ENCODE results near the gene TBC1D22B. TPM values are rescaled to one million over a fixed set of nuclear protein-coding genes. Genes with fewer than 3 reads are reported as not detected.
A peak's percentile ranks its signal among the peaks of the same experiment; 100 is the strongest.

The TBC1D22B gene, protein sequence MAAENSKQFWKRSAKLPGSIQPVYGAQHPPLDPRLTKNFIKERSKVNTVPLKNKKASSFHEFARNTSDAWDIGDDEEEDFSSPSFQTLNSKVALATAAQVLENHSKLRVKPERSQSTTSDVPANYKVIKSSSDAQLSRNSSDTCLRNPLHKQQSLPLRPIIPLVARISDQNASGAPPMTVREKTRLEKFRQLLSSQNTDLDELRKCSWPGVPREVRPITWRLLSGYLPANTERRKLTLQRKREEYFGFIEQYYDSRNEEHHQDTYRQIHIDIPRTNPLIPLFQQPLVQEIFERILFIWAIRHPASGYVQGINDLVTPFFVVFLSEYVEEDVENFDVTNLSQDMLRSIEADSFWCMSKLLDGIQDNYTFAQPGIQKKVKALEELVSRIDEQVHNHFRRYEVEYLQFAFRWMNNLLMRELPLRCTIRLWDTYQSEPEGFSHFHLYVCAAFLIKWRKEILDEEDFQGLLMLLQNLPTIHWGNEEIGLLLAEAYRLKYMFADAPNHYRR
- total RNA-seq = 13.3 TPM
- 1 to 10 TPM; 8.2 to 9.6 (median 8.9) TPM for polyA plus RNA-seq

DNA sequence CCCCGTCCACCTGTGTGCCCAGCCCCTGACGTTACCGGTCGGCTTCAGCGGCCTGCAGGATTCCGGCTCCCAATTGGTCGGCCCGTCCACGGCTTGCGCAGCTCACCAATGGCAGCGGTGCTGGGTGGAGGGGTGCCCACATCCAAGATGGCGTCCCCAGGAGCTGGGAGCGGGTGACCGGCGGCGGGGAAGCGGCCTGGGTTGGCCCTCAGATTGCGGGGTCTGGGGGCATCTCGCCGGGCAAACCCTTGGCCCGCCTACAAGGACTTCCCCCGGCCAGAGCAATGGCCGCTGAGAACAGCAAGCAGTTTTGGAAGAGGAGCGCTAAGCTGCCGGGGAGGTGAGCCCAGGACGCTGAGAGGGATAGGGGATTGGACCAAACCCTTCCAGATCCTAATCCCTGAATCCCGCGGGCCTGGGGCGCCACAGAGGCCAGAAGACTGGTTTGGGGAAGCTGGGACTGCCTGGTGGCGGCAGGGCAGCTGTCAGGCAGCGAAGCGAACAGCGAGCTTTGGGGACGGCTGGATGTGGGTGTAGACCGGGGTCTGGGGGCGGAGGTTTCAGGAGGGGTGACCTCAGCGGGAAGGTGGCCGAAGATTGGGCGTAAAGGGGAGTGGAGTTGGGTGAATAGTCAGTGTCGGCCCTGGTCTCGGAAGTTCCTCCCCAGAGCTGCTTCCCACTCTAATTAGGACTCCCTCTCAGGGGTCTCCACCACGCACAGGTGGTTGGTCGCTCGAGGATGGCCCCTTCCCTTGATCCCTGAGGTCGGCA, at the start of gene TBC1D22B, which contains the start of gene TMEM217:
Gene TBC1D22B, plus strand, starts transcription at position 139 of the 771 bp plus-strand sequence. Its CDS starts 146 bp downstream, at position 285.
Gene TMEM217, minus strand, starts transcription at position 511 of the 771 bp plus-strand sequence. CDS start 39,114 bp downstream, outside the sequence.
- ATAC-seq (ENCODE audit: low read depth in 2 of 2) (peak; percentile 100), DNase-seq (peak; percentile 93 to 97 (median 94))
- H3K9me3 Mint-ChIP-seq = no peaks in the 10 kb centered on the region
- no peaks in the 10 kb centered on the region for H3K27me3 ChIP-seq (ENCODE audit: control insufficient read depth, insufficient read depth, low read length)
- H3K27me3 Mint-ChIP-seq = no peaks in the 10 kb centered on the region
- no peaks in the 10 kb centered on the region for H3K9me3 ChIP-seq (ENCODE audit: control insufficient read depth in 2 of 2, low read length in 2 of 2)
- H3K4me1 Mint-ChIP-seq = peaks cover 19 to 55% (median 39%) of the 10 kb centered on the region in 4 donors
- peak within 1 kb of the TSS; percentile 89 to 96 (median 92) for H3K4me3 Mint-ChIP-seq
- no peaks in the 10 kb centered on the region for H3K36me3 ChIP-seq (ENCODE audit: control insufficient read depth, insufficient read depth, low read length)
- no peaks in the 10 kb centered on the region for H3K36me3 Mint-ChIP-seq
- H3K4me3 ChIP-seq (ENCODE audit: low read depth, low read length) = peak within 1 kb of the TSS; percentile 89
- peak within 1 kb of the TSS; percentile 86 for H3K27ac ChIP-seq (ENCODE audit: insufficient read depth, low read length, poor library complexity, severe bottlenecking)
- peak within 1 kb of the TSS; percentile 69 to 93 (median 92) for H3K27ac Mint-ChIP-seq
- peaks cover 33% of the 10 kb centered on the region for H3K4me1 ChIP-seq (ENCODE audit: control insufficient read depth, insufficient read depth, low read length, poor library complexity, severe bottlenecking)

DNA sequence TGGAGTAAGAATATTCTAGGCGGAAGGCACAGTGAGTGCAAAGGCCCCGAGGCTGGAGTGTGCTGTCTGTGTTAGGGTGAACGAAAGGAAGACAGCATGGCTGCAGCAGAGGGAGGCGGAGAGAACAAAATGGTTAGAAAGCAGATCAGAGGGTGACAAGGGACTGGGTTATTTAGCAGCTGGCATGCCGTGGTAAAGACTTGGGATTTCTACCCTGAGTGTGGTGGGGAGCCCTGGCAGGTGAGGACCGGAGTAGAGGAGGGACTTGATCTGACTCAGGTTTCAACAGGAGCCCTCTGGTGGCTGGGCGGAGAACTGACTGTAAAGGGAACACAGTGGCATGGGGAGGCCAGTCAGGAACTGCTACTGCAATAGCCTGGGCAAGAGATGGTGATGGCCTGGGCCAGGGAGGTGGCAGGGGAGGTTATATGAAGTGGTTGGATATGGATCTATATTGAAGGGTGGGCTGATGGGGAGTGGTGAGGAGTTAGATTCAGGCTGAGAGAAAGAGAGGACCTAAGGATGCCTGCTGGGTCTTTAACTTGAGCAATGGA, 49.6 kb upstream of the TBC1D22B start:
- peaks cover 35% of the 10 kb centered on the region for H3K4me1 ChIP-seq (ENCODE audit: control insufficient read depth, insufficient read depth, low read length, poor library complexity, severe bottlenecking)
- Mint-ChIP-seq H3K27me3 (peaks cover 4% of the 10 kb centered on the region), H3K27ac (peak overlapping the region; percentile 70 to 94 (median 91)), H3K4me1 (peaks cover 23 to 53% (median 31%) of the 10 kb centered on the region in 4 donors), H3K9me3 (no peaks in the 10 kb centered on the region), H3K36me3 (no peaks in the 10 kb centered on the region), H3K4me3 (peak overlapping the region; percentile 20 to 86 (median 32))
- DNase-seq (peak; percentile 79 to 94 (median 86)), ATAC-seq (ENCODE audit: low read depth in 2 of 2) (peak; percentile 86 to 87)
- H3K4me3 ChIP-seq (ENCODE audit: low read depth, low read length) = no peak overlapping the region
- no peaks in the 10 kb centered on the region for H3K9me3 ChIP-seq (ENCODE audit: control insufficient read depth in 2 of 2, low read length in 2 of 2)
- no peak overlapping the region for H3K27ac ChIP-seq (ENCODE audit: insufficient read depth, low read length, poor library complexity, severe bottlenecking)
- H3K36me3 ChIP-seq (ENCODE audit: control insufficient read depth, insufficient read depth, low read length) = no peaks in the 10 kb centered on the region
- H3K27me3 ChIP-seq (ENCODE audit: control insufficient read depth, insufficient read depth, low read length) = no peaks in the 10 kb centered on the region

DNA sequence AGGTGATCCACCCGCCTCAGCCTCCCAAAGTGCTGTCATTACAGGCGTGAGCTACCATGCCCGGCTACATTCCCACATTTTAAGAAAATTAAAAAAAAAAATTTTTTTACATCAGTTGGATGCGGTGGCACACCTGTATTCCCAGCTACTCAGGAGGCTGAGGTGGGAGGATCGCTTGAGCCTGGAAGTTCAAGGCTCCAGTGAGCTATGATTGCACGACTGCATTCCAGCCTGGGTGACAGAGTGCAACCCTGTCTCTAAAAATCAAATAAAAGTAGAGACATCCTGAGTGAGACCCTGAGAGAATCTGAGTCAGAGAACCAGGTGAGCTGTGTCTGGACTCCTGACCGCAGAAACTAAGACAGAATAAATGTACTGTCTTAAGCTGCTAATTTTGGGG, 48.8 kb upstream of the TBC1D22B start:
- H3K36me3 Mint-ChIP-seq = no peaks in the 10 kb centered on the region
- ATAC-seq (ENCODE audit: low read depth in 2 of 2) (no peak), DNase-seq (no peak)
- Histone ChIP-seq H3K4me1 (ENCODE audit: control insufficient read depth, insufficient read depth, low read length, poor library complexity, severe bottlenecking) (peaks cover 32% of the 10 kb centered on the region), H3K27ac (ENCODE audit: insufficient read depth, low read length, poor library complexity, severe bottlenecking) (no peak overlapping the region), H3K9me3 (ENCODE audit: control insufficient read depth in 2 of 2, low read length in 2 of 2) (no peaks in the 10 kb centered on the region), H3K4me3 (ENCODE audit: low read depth, low read length) (no peak overlapping the region), H3K36me3 (ENCODE audit: control insufficient read depth, insufficient read depth, low read length) (no peaks in the 10 kb centered on the region), H3K27me3 (ENCODE audit: control insufficient read depth, insufficient read depth, low read length) (no peaks in the 10 kb centered on the region)
- no peak overlapping the region for H3K4me3 Mint-ChIP-seq
- H3K4me1 Mint-ChIP-seq = peaks cover 23 to 46% (median 29%) of the 10 kb centered on the region in 4 donors
- no peaks in the 10 kb centered on the region for H3K9me3 Mint-ChIP-seq
- H3K27ac Mint-ChIP-seq = peak overlapping the region in 1 of 3 donors; percentile 79
- peaks cover 4% of the 10 kb centered on the region for H3K27me3 Mint-ChIP-seq

DNA sequence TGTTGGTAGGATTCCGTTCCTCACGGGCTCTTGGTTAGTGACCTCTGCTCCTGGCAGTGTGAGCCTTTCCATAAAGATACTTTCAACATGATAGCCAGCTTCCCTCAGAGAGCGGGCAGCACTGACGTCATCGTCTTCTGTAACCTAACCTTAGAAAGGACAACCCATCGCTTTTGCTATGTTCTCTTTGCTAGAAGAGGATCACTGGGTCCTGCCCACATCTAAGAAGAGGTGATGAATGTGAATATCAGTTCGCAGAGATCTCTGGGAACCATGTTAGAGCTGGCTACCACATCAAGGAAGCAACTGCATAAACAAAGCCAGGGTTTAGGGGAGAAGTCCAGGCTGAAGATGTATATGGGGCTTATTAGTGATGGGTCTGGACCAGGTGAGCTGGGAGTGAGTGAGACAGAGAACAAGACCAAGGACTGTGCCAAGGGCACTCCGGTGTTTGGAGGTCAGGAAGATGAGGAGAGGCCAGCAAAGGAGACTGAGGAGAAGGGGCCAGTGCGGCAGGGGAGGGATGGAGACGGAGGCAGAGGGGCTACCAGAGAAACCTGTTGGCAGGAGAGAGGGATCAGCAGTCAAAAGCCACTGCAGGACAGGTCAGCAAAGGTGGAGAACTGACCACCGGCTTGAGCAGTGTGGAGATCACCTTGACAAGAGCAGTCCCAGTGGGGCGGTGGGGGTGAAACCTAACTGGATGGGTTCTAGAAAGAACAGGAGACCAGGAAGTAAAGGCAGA, 47.9 kb upstream of the TBC1D22B start:
- Mint-ChIP-seq H3K4me3 (peak overlapping the region in 1 of 4 donors; percentile 25), H3K27me3 (peaks cover 4% of the 10 kb centered on the region), H3K9me3 (no peaks in the 10 kb centered on the region), H3K36me3 (no peaks in the 10 kb centered on the region), H3K27ac (peak overlapping the region; percentile 79 to 99 (median 85)), H3K4me1 (peaks cover 17 to 40% (median 26%) of the 10 kb centered on the region in 4 donors)
- H3K27me3 ChIP-seq (ENCODE audit: control insufficient read depth, insufficient read depth, low read length) = no peaks in the 10 kb centered on the region
- H3K4me3 ChIP-seq (ENCODE audit: low read depth, low read length) = peak overlapping the region; percentile 1
- no peak overlapping the region for H3K27ac ChIP-seq (ENCODE audit: insufficient read depth, low read length, poor library complexity, severe bottlenecking)
- H3K9me3 ChIP-seq (ENCODE audit: control insufficient read depth in 2 of 2, low read length in 2 of 2) = no peaks in the 10 kb centered on the region
- no peaks in the 10 kb centered on the region for H3K36me3 ChIP-seq (ENCODE audit: control insufficient read depth, insufficient read depth, low read length)
- peak; percentile 22 to 52 for ATAC-seq (ENCODE audit: low read depth in 2 of 2)
- H3K4me1 ChIP-seq (ENCODE audit: control insufficient read depth, insufficient read depth, low read length, poor library complexity, severe bottlenecking) = peaks cover 32% of the 10 kb centered on the region
- peak in 2 of 3 donors; percentile 16 to 87 for DNase-seq

DNA sequence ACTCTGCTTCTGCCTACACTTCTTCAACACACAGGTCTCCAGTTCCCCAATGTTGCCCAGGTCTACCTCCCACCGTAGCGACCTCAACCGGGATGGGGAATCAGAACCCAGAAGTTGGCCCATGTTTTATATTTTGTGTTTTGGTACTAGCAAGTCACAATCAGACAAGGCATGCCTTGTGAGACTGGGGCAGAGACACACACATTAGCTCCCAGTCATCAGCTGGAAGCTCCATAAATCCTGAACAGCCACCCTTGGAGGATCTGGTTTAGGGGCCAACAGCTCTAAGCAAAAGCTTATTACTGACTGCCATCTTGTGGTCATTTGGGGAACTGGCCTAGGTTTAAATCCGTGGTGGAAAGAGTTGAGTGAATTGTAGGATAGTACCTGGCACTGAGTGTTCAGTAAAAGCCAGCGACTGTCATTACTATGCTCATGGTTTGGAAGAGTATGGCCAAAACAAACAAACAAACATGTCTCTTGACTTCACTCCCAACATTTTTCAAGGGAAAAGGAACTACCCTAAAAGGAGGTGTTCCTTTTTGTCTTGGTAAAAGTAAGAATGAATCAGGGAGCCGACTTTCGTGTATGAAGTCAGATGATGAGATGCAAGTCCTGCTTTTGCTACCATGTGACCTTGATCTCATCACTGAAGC, 47.1 kb upstream of the TBC1D22B start:
- Mint-ChIP-seq H3K4me1 (peaks cover 17 to 40% (median 26%) of the 10 kb centered on the region in 4 donors), H3K4me3 (peak overlapping the region in 1 of 4 donors; percentile 62), H3K27ac (peak overlapping the region in 1 of 3 donors; percentile 85), H3K9me3 (no peaks in the 10 kb centered on the region), H3K36me3 (no peaks in the 10 kb centered on the region), H3K27me3 (peaks cover 4% of the 10 kb centered on the region)
- Histone ChIP-seq H3K4me3 (ENCODE audit: low read depth, low read length) (no peak overlapping the region), H3K9me3 (ENCODE audit: control insufficient read depth in 2 of 2, low read length in 2 of 2) (no peaks in the 10 kb centered on the region), H3K27ac (ENCODE audit: insufficient read depth, low read length, poor library complexity, severe bottlenecking) (no peak overlapping the region), H3K36me3 (ENCODE audit: control insufficient read depth, insufficient read depth, low read length) (no peaks in the 10 kb centered on the region), H3K27me3 (ENCODE audit: control insufficient read depth, insufficient read depth, low read length) (no peaks in the 10 kb centered on the region), H3K4me1 (ENCODE audit: control insufficient read depth, insufficient read depth, low read length, poor library complexity, severe bottlenecking) (peaks cover 32% of the 10 kb centered on the region)
- DNase-seq = peak; percentile 67 to 89 (median 78)
- ATAC-seq (ENCODE audit: low read depth in 2 of 2) = peak; percentile 56 to 59

DNA sequence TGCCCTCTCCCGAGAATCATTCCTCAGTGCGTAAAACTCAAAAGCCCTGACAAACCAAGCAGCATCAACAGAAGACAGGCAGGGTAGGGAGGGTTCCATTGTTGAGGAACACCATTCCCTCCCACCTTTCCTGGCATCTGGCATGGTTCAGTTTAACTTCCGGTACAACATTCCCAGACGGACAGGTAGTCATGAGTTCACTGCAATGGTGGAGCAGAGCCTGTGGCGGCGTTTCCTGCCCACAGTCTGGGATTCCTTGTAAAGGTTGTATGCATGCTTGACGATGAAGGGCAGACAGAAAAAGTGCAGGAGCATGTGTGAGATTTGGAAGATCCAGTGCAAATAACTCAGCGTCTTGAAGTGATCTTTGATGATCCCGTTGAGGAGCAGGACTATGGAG, 45.3 kb upstream of the TBC1D22B start:
- no peak overlapping the region for H3K4me3 Mint-ChIP-seq
- Histone ChIP-seq H3K9me3 (ENCODE audit: control insufficient read depth in 2 of 2, low read length in 2 of 2) (no peaks in the 10 kb centered on the region), H3K36me3 (ENCODE audit: control insufficient read depth, insufficient read depth, low read length) (no peaks in the 10 kb centered on the region), H3K27ac (ENCODE audit: insufficient read depth, low read length, poor library complexity, severe bottlenecking) (no peak overlapping the region), H3K4me1 (ENCODE audit: control insufficient read depth, insufficient read depth, low read length, poor library complexity, severe bottlenecking) (peaks cover 32% of the 10 kb centered on the region), H3K27me3 (ENCODE audit: control insufficient read depth, insufficient read depth, low read length) (no peaks in the 10 kb centered on the region), H3K4me3 (ENCODE audit: low read depth, low read length) (no peak overlapping the region)
- DNase-seq (no peak), ATAC-seq (ENCODE audit: low read depth in 2 of 2) (no peak)
- peaks cover 4% of the 10 kb centered on the region for H3K27me3 Mint-ChIP-seq
- peak overlapping the region in 1 of 3 donors; percentile 34 for H3K27ac Mint-ChIP-seq
- H3K36me3 Mint-ChIP-seq = no peaks in the 10 kb centered on the region
- H3K9me3 Mint-ChIP-seq = no peaks in the 10 kb centered on the region
- peaks cover 17 to 31% (median 25%) of the 10 kb centered on the region in 4 donors for H3K4me1 Mint-ChIP-seq
